T-helper 17 cell (primary cell): Measurements from ENCODE around the gene SIAH2. TPM values are rescaled to one million over a fixed set of nuclear protein-coding genes. Genes with fewer than 3 reads are reported as not detected.

Experiments
- ATAC-seq: fragments of 150-1000 bp; cut with Tn5 transposase; 2 replicates; pipeline ENCODE4 v1.10.0; 2021; ENCODE audit warnings: mild to moderate bottlenecking, moderate library complexity
- DNase-seq, 3 donors: peaks; one replicate each; pipeline versions ENCODE4 v3.0.0 to v3.0.0-alpha.2; 2020 to 2021
- H3K9me3 ChIP-seq: one replicate; pipeline ENCODE4 v1.7.0; 2013; ENCODE audit warnings: low read length, mild to moderate bottlenecking; ENCODE audit not compliant: control insufficient read depth, poor library complexity, severe bottlenecking
- H3K27ac Mint-ChIP-seq: one replicate; pipeline ENCODE4 v1.8.0; 2022; ENCODE audit warnings: mild to moderate bottlenecking, moderate library complexity, mixed read lengths
- H3K27me3 Mint-ChIP-seq: one replicate; pipeline ENCODE4 v1.8.0; 2022; ENCODE audit warnings: mixed read lengths
- H3K36me3 Mint-ChIP-seq: one replicate; pipeline ENCODE4 v1.8.0; 2022; ENCODE audit warnings: low read depth, mixed read lengths
- H3K4me1 Mint-ChIP-seq: one replicate; pipeline ENCODE4 v1.8.0; 2022; ENCODE audit warnings: mild to moderate bottlenecking, mixed read lengths
- H3K4me3 Mint-ChIP-seq: one replicate; pipeline ENCODE4 v1.8.0; 2022; ENCODE audit warnings: mild to moderate bottlenecking, moderate library complexity, mixed read lengths
- total RNA-seq, 4 donors: library from RNA in 2 of 4; stranded (reverse) in 2 of 4; gene quantifications; one replicate each; pipeline ENCODE4 v1.2.3 and lab custom pipeline; 2022 to 2026

SIAH2 gene
- total RNA-seq, 2 donors from 2014 or later: 44.2 to 70.9 TPM

GRCh38 chr3:150729682-150730360, 33.1 kb downstream of the SIAH2 start:
- H3K36me3 Mint-ChIP-seq: peaks cover 4% of the 10 kb centered on the region
- no peak for ATAC-seq
- H3K27me3 Mint-ChIP-seq: no peaks in the 10 kb centered on the region
- H3K9me3 ChIP-seq: no peaks in the 10 kb centered on the region
- no peak for DNase-seq
- H3K4me1 Mint-ChIP-seq: peaks cover 6% of the 10 kb centered on the region
- no peak overlapping the region for H3K27ac Mint-ChIP-seq
- peak overlapping the region; percentile 19 for H3K4me3 Mint-ChIP-seq

- peaks cover 4% of the 10 kb centered on the region for H3K36me3 Mint-ChIP-seq
- no peak overlapping the region for H3K4me3 Mint-ChIP-seq
- DNase-seq (no peak), ATAC-seq (no peak)
- H3K9me3 ChIP-seq: no peaks in the 10 kb centered on the region
- H3K4me1 Mint-ChIP-seq: peaks cover 7% of the 10 kb centered on the region
- no peaks in the 10 kb centered on the region for H3K27me3 Mint-ChIP-seq
- H3K27ac Mint-ChIP-seq: peak overlapping the region; percentile 32
Observed at GRCh38 chr3:150727653-150728502, 35.1 kb downstream of the SIAH2 start.

GRCh38 chr3:150725548-150725947, 37.4 kb downstream of the SIAH2 start:
- DNase-seq: no peak
- Mint-ChIP-seq H3K4me3 (no peak overlapping the region), H3K36me3 (peaks cover 4% of the 10 kb centered on the region), H3K4me1 (peaks cover 12% of the 10 kb centered on the region), H3K27ac (no peak overlapping the region), H3K27me3 (no peaks in the 10 kb centered on the region)
- no peaks in the 10 kb centered on the region for H3K9me3 ChIP-seq
- ATAC-seq: no peak

GRCh38 chr3:150723946-150724345, 39.0 kb downstream of the SIAH2 start:
- Mint-ChIP-seq H3K4me3 (no peak overlapping the region), H3K4me1 (peaks cover 9% of the 10 kb centered on the region), H3K36me3 (peaks cover 2% of the 10 kb centered on the region), H3K27ac (peak overlapping the region; percentile 87), H3K27me3 (no peaks in the 10 kb centered on the region)
- H3K9me3 ChIP-seq: no peaks in the 10 kb centered on the region
- DNase-seq: no peak
- ATAC-seq: no peak

- DNase-seq (no peak), ATAC-seq (no peak)
- Mint-ChIP-seq H3K4me1 (peaks cover 9% of the 10 kb centered on the region), H3K27ac (peak overlapping the region; percentile 87), H3K36me3 (peaks cover 2% of the 10 kb centered on the region), H3K4me3 (no peak overlapping the region), H3K27me3 (no peaks in the 10 kb centered on the region)
- no peaks in the 10 kb centered on the region for H3K9me3 ChIP-seq
Observed at GRCh38 chr3:150722267-150722666, 40.7 kb downstream of the SIAH2 start.

GRCh38 chr3:150721285-150722130, 41.5 kb downstream of the SIAH2 start:
- ATAC-seq: peak; percentile 81
- Mint-ChIP-seq H3K27ac (peak overlapping the region; percentile 27), H3K4me1 (peaks cover 9% of the 10 kb centered on the region), H3K4me3 (peak overlapping the region; percentile 39), H3K36me3 (no peaks in the 10 kb centered on the region), H3K27me3 (no peaks in the 10 kb centered on the region)
- DNase-seq: no peak
- no peaks in the 10 kb centered on the region for H3K9me3 ChIP-seq

GRCh38 chr3:150720444-150720843, 42.5 kb downstream of the SIAH2 start:
- Mint-ChIP-seq H3K36me3 (no peaks in the 10 kb centered on the region), H3K4me3 (no peak overlapping the region), H3K4me1 (peaks cover 9% of the 10 kb centered on the region), H3K27ac (no peak overlapping the region), H3K27me3 (no peaks in the 10 kb centered on the region)
- DNase-seq (no peak), ATAC-seq (no peak)
- H3K9me3 ChIP-seq: no peaks in the 10 kb centered on the region

- Mint-ChIP-seq H3K36me3 (peaks cover 13% of the 10 kb centered on the region), H3K4me3 (no peak overlapping the region), H3K27ac (no peak overlapping the region), H3K27me3 (no peaks in the 10 kb centered on the region), H3K4me1 (peaks cover 6% of the 10 kb centered on the region)
- ATAC-seq (no peak), DNase-seq (no peak)
- H3K9me3 ChIP-seq: no peaks in the 10 kb centered on the region
Observed at GRCh38 chr3:150710097-150710496, 52.9 kb downstream of the SIAH2 start.

GRCh38 chr3:150703756-150704344, 59.1 kb downstream of the SIAH2 start, which contains the start of gene ERICH6:
TSS of gene ERICH6 (minus strand) at chr3:150703920. CDS start at chr3:150703898, 22 bp downstream.
- peaks cover 16% of the 10 kb centered on the region for H3K4me1 Mint-ChIP-seq
- no peaks in the 10 kb centered on the region for H3K27me3 Mint-ChIP-seq

GRCh38 chr3:150703299-150703755, 59.6 kb downstream of the SIAH2 start:
- Mint-ChIP-seq H3K27me3 (no peaks in the 10 kb centered on the region), H3K4me1 (peaks cover 16% of the 10 kb centered on the region), H3K27ac (peak overlapping the region; percentile 97), H3K4me3 (peak overlapping the region; percentile 97), H3K36me3 (no peaks in the 10 kb centered on the region)
- H3K9me3 ChIP-seq: no peaks in the 10 kb centered on the region
- DNase-seq: peak; percentile 26 to 31 (median 29)
- peak; percentile 52 for ATAC-seq

More at GRCh38 chr3:150703756-150704344, 59.1 kb downstream of the SIAH2 start, which contains the start of gene ERICH6:
- DNase-seq: peak; percentile 56 to 69 (median 58)
- no peaks in the 10 kb centered on the region for H3K9me3 ChIP-seq
- Mint-ChIP-seq H3K27ac (peak within 1 kb of the TSS; percentile 97), H3K36me3 (peaks cover 2% of the 10 kb centered on the region), H3K4me3 (peak within 1 kb of the TSS; percentile 97)
- ATAC-seq: peak; percentile 91

- ATAC-seq: no peak
- H3K4me3 Mint-ChIP-seq: no peak overlapping the region
- no peaks in the 10 kb centered on the region for H3K36me3 Mint-ChIP-seq
- H3K27me3 Mint-ChIP-seq: no peaks in the 10 kb centered on the region
- no peaks in the 10 kb centered on the region for H3K9me3 ChIP-seq
- no peak overlapping the region for H3K27ac Mint-ChIP-seq
- no peak for DNase-seq
- peaks cover 12% of the 10 kb centered on the region for H3K4me1 Mint-ChIP-seq
Observed at GRCh38 chr3:150699068-150699639, 63.8 kb downstream of the SIAH2 start.

GRCh38 chr3:150697646-150698045, 65.3 kb downstream of the SIAH2 start:
- Mint-ChIP-seq H3K4me1 (peaks cover 5% of the 10 kb centered on the region), H3K27ac (no peak overlapping the region), H3K36me3 (no peaks in the 10 kb centered on the region), H3K27me3 (no peaks in the 10 kb centered on the region), H3K4me3 (no peak overlapping the region)
- no peaks in the 10 kb centered on the region for H3K9me3 ChIP-seq
- DNase-seq: no peak
- ATAC-seq: no peak
